Measurements from ENCODE around the gene DNAH10.

- TF ChIP-seq CTCF (IDR thresholded peaks at IDR 0.05 in 2 of 3, conservative IDR thresholded peaks at IDR 0.05 in 1 of 3; ENCODE audit: control insufficient read depth in 2 of 3, extremely low read depth in 1 of 3, insufficient read depth in 1 of 3, low read depth in 3 of 3, low read length in 3 of 3) (no peak), POLR2AphosphoS2 (IDR thresholded peaks at IDR 0.05; ENCODE audit: low read depth, low read length) (no peak), REST (IDR thresholded peaks at IDR 0.05; ENCODE audit: low read depth, low read length) (no peak), JUNB (IDR thresholded peaks at IDR 0.05) (no peak), EZH2 (IDR thresholded peaks at IDR 0.05; ENCODE audit: borderline replicate concordance, control insufficient read depth, low read depth, low read length) (no peak), RAD21 (IDR thresholded peaks at IDR 0.05; ENCODE audit: insufficient read depth, low read depth, low read length) (no peak), CBFB (IDR thresholded peaks at IDR 0.05; ENCODE audit: low read depth) (no peak), YY1 (IDR thresholded peaks at IDR 0.05; ENCODE audit: low read depth, low read length) (no peak), MTA3 (IDR thresholded peaks at IDR 0.05; ENCODE audit: borderline replicate concordance, low read length) (no peak), EP300 (IDR thresholded peaks at IDR 0.05; ENCODE audit: borderline replicate concordance in 1 of 2, control insufficient read depth in 1 of 2, low read depth in 2 of 2, low read length in 2 of 2) (no peak), FOXM1 (IDR thresholded peaks at IDR 0.05; ENCODE audit: low read depth, low read length) (no peak)
Observed at GRCh38 chr12:123971449-123971769, 209.3 kb downstream of the DNAH10 start.
